H1 (cell line): ENCODE results near the gene MOB2. TPM values are rescaled to one million over a fixed set of nuclear protein-coding genes. Genes with fewer than 3 reads are reported as not detected.

Experiments
- ASH2L ChIP-seq: fragments of 200-600, 300-600 bp; sonication (generic); IDR thresholded peaks from one replicate; pipeline ENCODE4 v1.7.1; 2017; ENCODE audit warnings: low read length
- BACH1 ChIP-seq: IDR thresholded peaks from 2 replicates; pipeline ENCODE4 v1.6.1; 2012; ENCODE audit warnings: low read length, improper control_type of control experiment
- BCL11A ChIP-seq, 2 experiments: IDR thresholded peaks; one replicate each; pipeline ENCODE4 v1.6.1; 2011; ENCODE audit warnings: low read depth in 2 of 2, low read length in 2 of 2, mild to moderate bottlenecking in 2 of 2
- CBX5 ChIP-seq: fragments of 300-800, 300-1000 bp; sonication (generic); IDR thresholded peaks from 2 replicates; pipeline ENCODE4 v1.7.1; 2016; ENCODE audit warnings: antibody characterized with exemption, low read length, low read depth
- CBX8 ChIP-seq: fragments of 300-800, 300-1000 bp; sonication (generic); IDR thresholded peaks from 2 replicates; pipeline ENCODE4 v1.7.1; 2016; ENCODE audit warnings: low read depth, low read length, borderline replicate concordance
- CHD1 ChIP-seq: IDR thresholded peaks from 2 replicates; pipeline ENCODE4 v1.6.1; 2012; ENCODE audit warnings: low read depth, low read length, improper control_type of control experiment
- CTCF ChIP-seq, 3 experiments: IDR thresholded peaks; 1 replicate in 2 of 3; 2 replicates in 1 of 3; pipeline versions ENCODE4 v1.5.1 to v1.6.1; 2011; ENCODE audit warnings: low read length in 3 of 3, mild to moderate bottlenecking in 3 of 3, inconsistent platforms in 2 of 3, low read depth in 1 of 3, moderate library complexity in 1 of 3; ENCODE audit not compliant: insufficient read depth in 1 of 3; ENCODE audit errors: control extremely low read depth in 1 of 3
- GABPA ChIP-seq: IDR thresholded peaks from 2 replicates; pipeline ENCODE4 v1.6.1; 2011; ENCODE audit warnings: mild to moderate bottlenecking, low read length, moderate library complexity, borderline replicate concordance; ENCODE audit not compliant: insufficient read depth
- MAFK ChIP-seq: IDR thresholded peaks from 2 replicates; pipeline ENCODE4 v1.6.1; 2012; ENCODE audit warnings: low read depth, mild to moderate bottlenecking, improper control_type of control experiment, low read length
- NRF1 ChIP-seq: IDR thresholded peaks from 2 replicates; pipeline ENCODE4 v1.6.1; 2011; ENCODE audit warnings: mild to moderate bottlenecking, low read depth, low read length, improper control_type of control experiment
- PHF8 ChIP-seq: fragments of 200-600 bp; sonication (generic); conservative IDR thresholded peaks from 2 replicates; pipeline ENCODE4 v1.7.1; 2012; ENCODE audit warnings: low read depth, mild to moderate bottlenecking, inconsistent platforms, low read length, moderate library complexity
- RAD21 ChIP-seq, 2 experiments: IDR thresholded peaks in 1 of 2; conservative IDR thresholded peaks in 1 of 2; 2 replicates each; pipeline ENCODE4 v1.6.1; 2011; ENCODE audit warnings: low read depth in 2 of 2, low read length in 2 of 2, improper control_type of control experiment in 1 of 2, inconsistent platforms in 1 of 2, mild to moderate bottlenecking in 1 of 2, moderate library complexity in 1 of 2
- RNF2 ChIP-seq: fragments of 200-900, 300-1000 bp; sonication (generic); IDR thresholded peaks from 2 replicates; pipeline ENCODE4 v1.7.1; 2016; ENCODE audit warnings: borderline replicate concordance, low read depth, mild to moderate bottlenecking, antibody characterized with exemption, low read length; ENCODE audit not compliant: poor library complexity, severe bottlenecking; ENCODE audit errors: missing control alignments
- RXRA ChIP-seq: IDR thresholded peaks from 2 replicates; pipeline ENCODE4 v1.6.1; 2011; ENCODE audit warnings: low read depth, mild to moderate bottlenecking, low read length, moderate library complexity; ENCODE audit not compliant: insufficient read depth
- SIN3A ChIP-seq, 2 experiments: IDR thresholded peaks in 1 of 2; conservative IDR thresholded peaks in 1 of 2; 2 replicates each; pipeline ENCODE4 v1.6.1; 2011 to 2012; ENCODE audit warnings: low read length in 2 of 2, improper control_type of control experiment in 1 of 2, low read depth in 1 of 2, mild to moderate bottlenecking in 1 of 2
- SRF ChIP-seq: IDR thresholded peaks from 2 replicates; pipeline ENCODE4 v1.6.1; 2011; ENCODE audit warnings: mild to moderate bottlenecking, low read depth, low read length, moderate library complexity
- TBP ChIP-seq: IDR thresholded peaks from 2 replicates; pipeline ENCODE4 v1.6.1; 2011; ENCODE audit warnings: low read depth, low read length, improper control_type of control experiment
- TEAD4 ChIP-seq: IDR thresholded peaks from 2 replicates; pipeline ENCODE4 v1.6.1; 2012; ENCODE audit warnings: low read depth, low read length, inconsistent platforms, mixed read lengths
- polyA plus RNA-seq, 7 experiments: library from polyadenylated mRNA; depleted of rRNA in 3 of 7; stranded (reverse) in 5 of 7; unstranded in 2 of 7; fragments of >200 nt in 5 of 7; fragments of 200-250 nt in 2 of 7; gene quantifications; 1 replicate in 5 of 7; 2 replicates in 1 of 7; 4 replicates in 1 of 7; pipeline versions ENCODE4 v1.2.1 to v1.2.3, GENCODE V29; 2011 to 2013; ENCODE audit warnings: missing spikeins in 2 of 7, mixed read lengths in 2 of 7
- total RNA-seq: library from RNA; stranded (reverse); fragmentation: NEBNext Ultra II Directional; extraction: Animal tissue kit (Norgen Biotek cat#: 25700); gene quantifications from 2 replicates; pipeline ENCODE4 v1.2.1, GENCODE V29; 2021
- TF ChIP-seq, protein P1 (sequence below): IDR thresholded peaks from 2 replicates; pipeline ENCODE4 v1.6.1; 2012; ENCODE audit warnings: inconsistent platforms

The MOB2 gene
- total and polyA plus RNA-seq, 2 of the 8 experiments (the other 6 are each of a cell fraction or from before 2014, with no cell fraction given) = 18.6 to 28.2 TPM

GRCh38 chr11:1515082-1516060, 28.8 kb upstream of the MOB2 start (continued):
- peak; percentile 91 to 92 for TF ChIP-seq RAD21 (IDR thresholded peaks at IDR 0.05 in 1 of 2, conservative IDR thresholded peaks at IDR 0.05 in 1 of 2; ENCODE audit: low read depth in 2 of 2, low read length in 2 of 2)
- TF ChIP-seq TEAD4 = peak; percentile 66; the same call in 1 of the 2 replicates
- TF ChIP-seq CHD1 = no peak
- TF ChIP-seq, protein P1, sequence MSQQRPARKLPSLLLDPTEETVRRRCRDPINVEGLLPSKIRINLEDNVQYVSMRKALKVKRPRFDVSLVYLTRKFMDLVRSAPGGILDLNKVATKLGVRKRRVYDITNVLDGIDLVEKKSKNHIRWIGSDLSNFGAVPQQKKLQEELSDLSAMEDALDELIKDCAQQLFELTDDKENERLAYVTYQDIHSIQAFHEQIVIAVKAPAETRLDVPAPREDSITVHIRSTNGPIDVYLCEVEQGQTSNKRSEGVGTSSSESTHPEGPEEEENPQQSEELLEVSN = no peak; the same call in 1 of the 2 replicates
- no peak for TF ChIP-seq ASH2L
- TF ChIP-seq RXRA = no peak
- no peak; the same call in 1 of the 2 replicates for TF ChIP-seq TBP
- TF ChIP-seq BCL11A (IDR thresholded peaks at IDR 0.05; ENCODE audit: low read depth in 2 of 2, low read length in 2 of 2) = no peak
- TF ChIP-seq CBX8 = no peak
- peak; percentile 83; the same call in 1 of the 2 replicates for TF ChIP-seq GABPA
- TF ChIP-seq PHF8 = no peak
- no peak for TF ChIP-seq SRF
- no peak for TF ChIP-seq RNF2
- 0 out of 2 replicates have a peak, but pooled peaks have one; percentile 23 for TF ChIP-seq BACH1
- TF ChIP-seq NRF1 = no peak
- peak; percentile 91 to 98 (median 92) for TF ChIP-seq CTCF (IDR thresholded peaks at IDR 0.05; ENCODE audit: control extremely low read depth in 1 of 3, insufficient read depth in 1 of 3, low read depth in 1 of 3, low read length in 3 of 3)
- TF ChIP-seq CBX5 = no peak
- TF ChIP-seq MAFK = no peak
- no peak for TF ChIP-seq SIN3A (conservative IDR thresholded peaks at IDR 0.05 in 1 of 2, IDR thresholded peaks at IDR 0.05 in 1 of 2; ENCODE audit: low read depth in 1 of 2, low read length in 2 of 2)
